HepG2 (cell line): ENCODE results near the gene ENG. TPM values are rescaled to one million over a fixed set of nuclear protein-coding genes. Genes with fewer than 3 reads are reported as not detected.

ENCODE experiments used
- ATAC-seq: fragments of 200-7000 bp; cut with Tn5 transposase; 3 replicates; pipeline ENCODE4 v1.9.1; 2020; ENCODE audit warnings: mild to moderate bottlenecking, moderate library complexity
- Bru-seq: library from RNA; stranded (reverse); fragments of 400-500 nt; gene quantifications from one replicate; lab custom pipeline; 2021; lab: Mats Ljungman, UMichigan
- BruChase-seq, 2 experiments: library from RNA; stranded (reverse); fragments of 400-500 nt; gene quantifications; one replicate each; lab custom pipeline; 2021; lab: Mats Ljungman, UMichigan
- BruUV-seq: library from RNA; stranded (reverse); fragments of 400-500 nt; replicated peaks from 2 replicates; lab custom pipeline; 2021; lab: Mats Ljungman, UMichigan
- CTCF ChIA-PET: fragments of 300-600 bp; formaldehyde crosslinking; extraction: SDS; loops from one replicate; lab custom pipeline; 2021; ENCODE audit warnings: low total read pairs, inconsistent platforms, low intra/inter-chr PET ratio; lab: Yijun Ruan, JAX
- POLR2A ChIA-PET: fragments of 350-600 bp; sonication (Branson Sonifier 250); formaldehyde crosslinking; loops from one replicate; lab custom pipeline; 2020; ENCODE audit warnings: antibody characterized with exemption, inconsistent platforms; lab: Yijun Ruan, JAX
- DNase-seq: peaks from one replicate; pipeline ENCODE4 v3.0.0-alpha.2; 2015; ENCODE audit warnings: low spot score
- FAIRE-seq: peaks from 3 replicates; lab custom pipeline; 2011; peaks lifted over from hg19 to GRCh38; lab: Jason Lieb, UNC
- H2AFZ ChIP-seq: one replicate; pipeline ENCODE4 v1.6.1; 2011; ENCODE audit warnings: low read length, inconsistent platforms
- H3K27ac ChIP-seq: fragments of 300-600 bp; 3 replicates; pipeline ENCODE4 v1.8.0; 2011; ENCODE audit warnings: mixed run types, mild to moderate bottlenecking, mixed read lengths, low read length, inconsistent platforms; ENCODE audit not compliant: insufficient read depth; ENCODE audit errors: extremely low read length
- H3K27me3 ChIP-seq, 2 experiments: fragments of 200-600 bp in 1 of 2; 2 replicates in 1 of 2; 3 replicates in 1 of 2; pipeline versions ENCODE4 v1.6.0 to v1.8.0; 2011; ENCODE audit warnings: low read length in 2 of 2, mild to moderate bottlenecking in 2 of 2, moderate library complexity in 2 of 2, inconsistent platforms in 1 of 2; ENCODE audit not compliant: insufficient read depth in 2 of 2, control insufficient read depth in 1 of 2
- H3K36me3 ChIP-seq, 2 experiments: fragments of 200-600 bp in 1 of 2; replicated peaks in 1 of 2; 2 replicates in 1 of 2; 3 replicates in 1 of 2; pipeline versions ENCODE4 v1.5.1 to v1.8.0; 2011; ENCODE audit warnings: low read length in 2 of 2, inconsistent platforms in 1 of 2; ENCODE audit not compliant: insufficient read depth in 2 of 2, control insufficient read depth in 1 of 2
- H3K4me1 ChIP-seq: 2 replicates; pipeline ENCODE4 v1.5.1; 2012; ENCODE audit warnings: low read length, inconsistent platforms; ENCODE audit not compliant: insufficient read depth
- H3K4me2 ChIP-seq: 2 replicates; pipeline ENCODE4 v1.6.0; 2011; ENCODE audit warnings: low read depth, low read length, inconsistent platforms
- H3K4me3 ChIP-seq, 3 experiments: fragments of 200-600 bp in 1 of 3; sonication (generic), shearing (Covaris generic) in 1 of 3; replicated peaks in 1 of 3; 2 replicates each; pipeline ENCODE4 v1.5.1; 2011 to 2016; ENCODE audit warnings: low read length in 3 of 3, inconsistent platforms in 2 of 3, low read depth in 2 of 3, mild to moderate bottlenecking in 2 of 3, control low read depth in 1 of 3, mixed read lengths in 1 of 3; ENCODE audit not compliant: insufficient read depth in 1 of 3
- H3K79me2 ChIP-seq: one replicate; pipeline ENCODE4 v1.6.1; 2011; ENCODE audit warnings: low read length, inconsistent platforms; ENCODE audit not compliant: insufficient read depth
- H3K9ac ChIP-seq: 2 replicates; pipeline ENCODE4 v1.6.0; 2011; ENCODE audit warnings: mild to moderate bottlenecking, low read depth, low read length, inconsistent platforms; ENCODE audit not compliant: insufficient read depth
- H3K9me3 ChIP-seq: 2 replicates; pipeline ENCODE4 v1.5.1; 2012; ENCODE audit warnings: mild to moderate bottlenecking, low read length
- H4K20me1 ChIP-seq: 2 replicates; pipeline ENCODE4 v1.6.0; 2011; ENCODE audit warnings: inconsistent platforms, mild to moderate bottlenecking, low read length, moderate library complexity; ENCODE audit not compliant: insufficient read depth
- ELF1 ChIP-seq: sonication (generic); formaldehyde crosslinking; IDR thresholded peaks from 2 replicates; pipeline ENCODE4 v1.4.0; 2020; ENCODE audit warnings: missing genetic modification reagents
- GPBP1L1 ChIP-seq: sonication (generic); formaldehyde crosslinking; IDR thresholded peaks from 2 replicates; pipeline ENCODE4 v1.5.0; 2020; ENCODE audit warnings: mild to moderate bottlenecking, missing genetic modification reagents
- HNRNPLL ChIP-seq: fragments of 200-400 bp; formaldehyde crosslinking; IDR thresholded peaks from 2 replicates; pipeline ENCODE4 v1.6.1; 2017; ENCODE audit warnings: mild to moderate bottlenecking, low read depth, low read length; ENCODE audit not compliant: poor library complexity, severe bottlenecking
- MLLT10 ChIP-seq: sonication (generic); formaldehyde crosslinking; IDR thresholded peaks from 2 replicates; pipeline ENCODE4 v1.4.0; 2020; ENCODE audit warnings: missing genetic modification reagents
- RBFOX2 ChIP-seq: fragments of 200-400 bp; formaldehyde crosslinking; IDR thresholded peaks from 2 replicates; pipeline ENCODE4 v1.6.1; 2017; ENCODE audit warnings: low read depth, mild to moderate bottlenecking, low read length
- ZBTB33 ChIP-seq: sonication (generic); formaldehyde crosslinking; IDR thresholded peaks from 2 replicates; pipeline ENCODE4 v1.4.0; 2020; ENCODE audit warnings: missing genetic modification reagents
- ZBTB38 ChIP-seq: sonication (generic); formaldehyde crosslinking; IDR thresholded peaks from 2 replicates; pipeline ENCODE4 v1.5.1; 2020; ENCODE audit warnings: mild to moderate bottlenecking, missing genetic modification reagents
- ZFX ChIP-seq: sonication (generic); formaldehyde crosslinking; IDR thresholded peaks from 2 replicates; pipeline ENCODE4 v1.4.0; 2020; ENCODE audit warnings: mild to moderate bottlenecking, low read depth, missing genetic modification reagents, moderate library complexity
- ZNF687 ChIP-seq: sonication (generic); formaldehyde crosslinking; IDR thresholded peaks from 2 replicates; pipeline ENCODE4 v1.5.1; 2020; ENCODE audit warnings: mild to moderate bottlenecking, missing genetic modification reagents, moderate library complexity
- WGBS: methylation state at CpG from one replicate; pipeline ENCODE4 v1.1.6; 2017; ENCODE audit warnings: low lambda C conversion rate; 5-methylcytosine and 5-hydroxymethylcytosine counted together
- in situ Hi-C: cut with HindIII; loops from 2 replicates; pipeline ENCODE4 v1.10.0; 2017; ENCODE audit warnings: low pct_unique_long_range_greater_than_20kb; ENCODE audit not compliant: extremely low pct_ligation_motif_present
- intact Hi-C: fragments of 100-400 bp; cut with micrococcal nuclease; formaldehyde crosslinking; loops from one replicate; pipeline ENCODE4 v1.10.0; 2022; ENCODE audit not compliant: unreplicated experiment
- long read RNA-seq, 2 experiments: library from RNA in 1 of 2; library from polyadenylated mRNA in 1 of 2; stranded (forward) in 1 of 2; unstranded in 1 of 2; transcript quantifications; one replicate each; pipeline ENCODE4 v2.0.0, GENCODE V29; 2019 to 2022
- polyA minus RNA-seq, 3 experiments: library from RNA; depleted of rRNA, polyadenylated mRNA; stranded (reverse); fragments of >200 nt; gene quantifications; 2 replicates each; pipeline ENCODE4 v1.2.3, GENCODE V29; 2011; ENCODE audit warnings: low replicate concordance in 1 of 3
- polyA plus RNA-seq, 8 experiments: library from polyadenylated mRNA; depleted of rRNA in 3 of 8; stranded (reverse) in 7 of 8; unstranded in 1 of 8; fragments of >200 nt; fragmentation: Illumina TruSeq in 4 of 8; extraction: Trizol in 4 of 8; gene quantifications; 2 replicates each; pipeline versions ENCODE4 v1.2.1 to v1.2.3, GENCODE V29; 2011 to 2016; ENCODE audit warnings: low read depth in 4 of 8, missing spikeins in 1 of 8, mixed read lengths in 1 of 8; ENCODE audit not compliant: insufficient read depth in 1 of 8
- total RNA-seq, 5 experiments: library from RNA; depleted of rRNA; stranded (reverse); fragments of >200 nt; fragmentation: Illumina TruSeq; extraction: Trizol; gene quantifications; 2 replicates each; pipeline ENCODE4 v1.2.3, GENCODE V29; 2016; ENCODE audit warnings: low read depth in 1 of 5

Gene ENG
- 0.02 TPM in 1 of 2 replicates, not detected in the other for total RNA-seq (2016; rRNA removed; fragmentation: Illumina TruSeq; extraction: Trizol)
- total RNA-seq (2016; cell fraction: cytosol; rRNA removed; fragmentation: Illumina TruSeq; extraction: Trizol; ENCODE audit: low read depth) = not detected in 2 replicates
- 0.07 and 0.17 TPM in 2 replicates for total RNA-seq (2016; cell fraction: insoluble cytoplasmic fraction; rRNA removed; fragmentation: Illumina TruSeq; extraction: Trizol)
- 0.07 and 0.22 TPM in 2 replicates for total RNA-seq (2016; cell fraction: membrane; rRNA removed; fragmentation: Illumina TruSeq; extraction: Trizol)
- 0.25 TPM in 1 of 2 replicates, not detected in the other for total RNA-seq (2016; cell fraction: nucleus; rRNA removed; fragmentation: Illumina TruSeq; extraction: Trizol)
- polyA plus RNA-seq (2011; rRNA removed) = 1.1 and 1.4 TPM in 2 replicates
- polyA plus RNA-seq (2011; cell fraction: cytosol; rRNA removed) = 0.82 and 1.1 TPM in 2 replicates
- polyA plus RNA-seq (2011; cell fraction: nucleus; rRNA removed) = 2.1 and 2.3 TPM in 2 replicates
- polyA plus RNA-seq (2012) = 1.4 and 1.5 TPM in 2 replicates
- not detected in 2 replicates for polyA plus RNA-seq (2016; cell fraction: cytosol; fragmentation: Illumina TruSeq; extraction: Trizol; ENCODE audit: low read depth)
- 0.08 TPM in 1 of 2 replicates, not detected in the other for polyA plus RNA-seq (2016; cell fraction: insoluble cytoplasmic fraction; fragmentation: Illumina TruSeq; extraction: Trizol; ENCODE audit: low read depth)
- 0.06 and 0.13 TPM in 2 replicates for polyA plus RNA-seq (2016; cell fraction: membrane; fragmentation: Illumina TruSeq; extraction: Trizol; ENCODE audit: low read depth)
- 0.20 and 0.22 TPM in 2 replicates for polyA plus RNA-seq (2016; cell fraction: nucleus; fragmentation: Illumina TruSeq; extraction: Trizol; ENCODE audit: insufficient read depth, low read depth)
- 1.2 and 26.5 TPM in 2 replicates for polyA minus RNA-seq (2011; rRNA and poly(A)+ RNA removed; ENCODE audit: low replicate concordance)
- polyA minus RNA-seq (2011; cell fraction: cytosol; rRNA and poly(A)+ RNA removed) = 0.30 and 0.62 TPM in 2 replicates
- polyA minus RNA-seq (2011; cell fraction: nucleus; rRNA and poly(A)+ RNA removed) = 0.75 and 0.90 TPM in 2 replicates
- percentile 13 among the genes with signal in this experiment for Bru-seq, nascent RNA
- percentile 14 among the genes with signal in this experiment for BruChase-seq, experiment 1, labeled RNA remaining after a 6-hour chase
- percentile 15 among the genes with signal in this experiment for BruChase-seq, experiment 2, labeled RNA remaining after a 2-hour chase
- long read RNA-seq, experiment 1, partial matches to known transcripts = 0 of 3 reads
- long read RNA-seq, experiment 1, other reads (novel, unspliced or antisense) = 0 of 3 reads
- long read RNA-seq, experiment 2, partial matches to known transcripts = 1 of 2 reads
- long read RNA-seq, experiment 2, other reads (novel, unspliced or antisense) = 1 of 2 reads

- no peak within 1 kb of the TSS for H2AFZ ChIP-seq
These were observed at the start of gene ENG for GRCh38 chr9:127854184-127854806. Gene ENG (minus strand): TSS chr9:127854658. CDS start chr9:127854355, 303 bp downstream.

More at GRCh38 chr9:127854184-127854806, at the start of gene ENG:
- Histone ChIP-seq H3K4me3 (peak within 1 kb of the TSS in 2 of 3 experiments; percentile 8 to 9; a peak in 2 of 6 replicates), H3K27me3 (0 out of 5 replicates have a peak, but pooled peaks cover 0 to 1% of the 10 kb centered on the region in 2 experiments), H3K4me2 (no peak within 1 kb of the TSS; the same call in 1 of the 2 replicates), H3K79me2 (no peaks in the 10 kb centered on the region), H4K20me1 (no peaks in the 10 kb centered on the region), H3K36me3 (no peaks in the 10 kb centered on the region), H3K4me1 (peaks cover 70% of the 10 kb centered on the region), H3K9me3 (0 out of 2 replicates have a peak, but pooled peaks cover 3% of the 10 kb centered on the region), H3K27ac (no peak within 1 kb of the TSS), H3K9ac (no peak within 1 kb of the TSS)
- DNase-seq (no peak), ATAC-seq (peak; percentile 38), FAIRE-seq (no peak)
- no TSS peak for BruUV-seq
- POLR2A ChIA-PET = no interaction called here
- in situ Hi-C loops (no loop called here), intact Hi-C loops (no loop called here)
- TF ChIP-seq ELF1 = no peak
- TF ChIP-seq ZBTB38 (CRISPR knock-in tag) = peak; percentile 75
- peak; percentile 31; the same call in 1 of the 2 replicates for TF ChIP-seq ZFX (CRISPR knock-in tag)
- peak; percentile 23 for TF ChIP-seq HNRNPLL
- no peak for TF ChIP-seq GPBP1L1
- peak; percentile 54 for TF ChIP-seq ZNF687
- TF ChIP-seq MLLT10 (CRISPR knock-in tag) = no peak
- TF ChIP-seq RBFOX2 = peak; percentile 55
- TF ChIP-seq ZBTB33 = peak; percentile 79
- WGBS = 87% methylated on average over 18 of the region's 37 CpGs
- CTCF ChIA-PET = no interaction called here
